K562 (cell line): ENCODE measurements around the gene TMEM267. TPM values are rescaled to one million over a fixed set of nuclear protein-coding genes. Genes with fewer than 3 reads are reported as not detected.
A peak's percentile ranks its signal among the peaks of the same experiment; 100 is the strongest.

ENCODE experiments used
- ATAC-seq: fragments of 200-7000 bp; cut with Tn5 transposase; 3 replicates; pipeline ENCODE4 v1.9.1; 2020; ENCODE audit warnings: moderate library complexity
- BruUV-seq: library from RNA; stranded (reverse); fragments of 400-500 nt; replicated peaks from 2 replicates; lab custom pipeline; 2021; lab: Mats Ljungman, UMichigan
- CTCF ChIA-PET: fragments of 300-600 bp; formaldehyde crosslinking; extraction: SDS; loops from one replicate; lab custom pipeline; 2021; ENCODE audit warnings: low intra/inter-chr PET ratio; lab: Yijun Ruan, JAX
- POLR2A ChIA-PET: fragments of 300-600, 350-650 bp; sonication (Branson Sonifier 250); formaldehyde crosslinking; extraction: SDS; loops from one replicate; lab custom pipeline; 2021; ENCODE audit warnings: antibody characterized with exemption, inconsistent platforms; lab: Yijun Ruan, JAX
- DNase-seq, 4 experiments: peaks; one replicate each; pipeline versions ENCODE4 v3.0.0 to v3.0.0-alpha.2; 2011 to 2018; ENCODE audit warnings: low spot score in 3 of 4, mixed read lengths in 3 of 4; ENCODE audit errors: extremely low read depth in 1 of 4
- FAIRE-seq: peaks from 2 replicates; lab custom pipeline; 2011; peaks lifted over from hg19 to GRCh38; lab: Jason Lieb, UNC
- H2AFZ ChIP-seq: 2 replicates; pipeline ENCODE4 v1.6.0; 2011; ENCODE audit warnings: low read depth, low read length, control low read depth, inconsistent platforms
- H3K27ac ChIP-seq: fragments of 200-600 bp; 3 replicates; pipeline ENCODE4 v1.8.0; 2011; ENCODE audit warnings: low read depth, mild to moderate bottlenecking, control low read depth, inconsistent platforms, low read length, moderate library complexity, mixed read lengths; ENCODE audit errors: extremely low read depth
- H3K27me3 ChIP-seq, 2 experiments: fragments of 300-600 bp in 1 of 2; 2 replicates in 1 of 2; 3 replicates in 1 of 2; pipeline versions ENCODE4 v1.6.0 to v1.8.0; 2011; ENCODE audit warnings: inconsistent platforms in 2 of 2, low read length in 2 of 2, mild to moderate bottlenecking in 1 of 2, mixed read lengths in 1 of 2, moderate library complexity in 1 of 2; ENCODE audit not compliant: control insufficient read depth in 2 of 2, insufficient read depth in 2 of 2
- H3K36me3 ChIP-seq: fragments of 300-600 bp; 3 replicates; pipeline ENCODE4 v1.8.0; 2011; ENCODE audit warnings: mild to moderate bottlenecking, low read length, inconsistent platforms; ENCODE audit not compliant: control insufficient read depth, insufficient read depth
- H3K4me1 ChIP-seq, 2 experiments: fragments of 200-600 bp in 1 of 2; replicated peaks in 1 of 2; 2 replicates in 1 of 2; 3 replicates in 1 of 2; pipeline versions ENCODE4 v1.5.1 to v1.8.0; 2011; ENCODE audit warnings: inconsistent platforms in 2 of 2, low read length in 2 of 2, mild to moderate bottlenecking in 1 of 2, mixed read lengths in 1 of 2, moderate library complexity in 1 of 2; ENCODE audit not compliant: control insufficient read depth in 2 of 2, insufficient read depth in 2 of 2
- H3K4me2 ChIP-seq: 2 replicates; pipeline ENCODE4 v1.6.1; 2011; ENCODE audit warnings: low read length, control low read depth, inconsistent platforms, mixed read lengths; ENCODE audit not compliant: insufficient read depth
- H3K4me3 ChIP-seq: fragments of 200-600 bp; sonication (generic), shearing (Covaris generic); 2 replicates; pipeline ENCODE4 v1.5.1; 2016; ENCODE audit warnings: control low read depth, inconsistent platforms
- H3K79me2 ChIP-seq: fragments of 200-600 bp; 3 replicates; pipeline ENCODE4 v1.8.0; 2011; ENCODE audit warnings: low read length, inconsistent platforms; ENCODE audit not compliant: control insufficient read depth, insufficient read depth
- H3K9ac ChIP-seq, 2 experiments: 2 replicates each; pipeline versions ENCODE4 v1.6.0 to v1.6.1; 2011; ENCODE audit warnings: low read depth in 2 of 2, low read length in 2 of 2, control low read depth in 1 of 2, inconsistent platforms in 1 of 2, mild to moderate bottlenecking in 1 of 2, mixed read lengths in 1 of 2; ENCODE audit not compliant: insufficient read depth in 1 of 2
- H3K9me1 ChIP-seq: one replicate; pipeline ENCODE4 v1.6.0; 2011; ENCODE audit warnings: inconsistent platforms, mild to moderate bottlenecking, low read length, moderate library complexity; ENCODE audit not compliant: control insufficient read depth, insufficient read depth
- H3K9me3 ChIP-seq: replicated peaks from 2 replicates; pipeline ENCODE4 v1.5.1; 2011; ENCODE audit warnings: low read depth, low read length, inconsistent platforms; ENCODE audit not compliant: control insufficient read depth, insufficient read depth
- H4K20me1 ChIP-seq: replicated peaks from 2 replicates; pipeline ENCODE4 v1.6.1; 2011; ENCODE audit warnings: low read length, inconsistent platforms, mixed read lengths; ENCODE audit not compliant: control insufficient read depth, insufficient read depth
- ESRRB ChIP-seq: fragments of 250-450 bp; sonication (Bioruptor Pico); IDR thresholded peaks from 2 replicates; pipeline ENCODE4 v1.5.0; 2020; ENCODE audit warnings: mild to moderate bottlenecking, moderate library complexity, borderline replicate concordance
- JUN ChIP-seq, 2 experiments: sonication (generic) in 1 of 2; formaldehyde crosslinking in 1 of 2; IDR thresholded peaks; 2 replicates each; pipeline versions ENCODE4 v1.6.1 to v1.8.0; 2012 to 2022; ENCODE audit warnings: borderline replicate concordance in 2 of 2, mild to moderate bottlenecking in 2 of 2, improper control_type of control experiment in 1 of 2, low read depth in 1 of 2, low read length in 1 of 2, missing genetic modification reagents in 1 of 2
- MLX ChIP-seq, 2 experiments: fragments of 450-650 bp in 1 of 2; sonication (generic) in 1 of 2; formaldehyde crosslinking; conservative IDR thresholded peaks; 2 replicates each; pipeline versions ENCODE4 v1.4.0 to v1.8.1; 2020 to 2022; ENCODE audit warnings: mild to moderate bottlenecking in 1 of 2, missing genetic modification reagents in 1 of 2
- NCOA6 ChIP-seq: fragments of 450-650 bp; IDR thresholded peaks from 2 replicates; pipeline ENCODE4 v1.6.1; 2017; ENCODE audit warnings: mild to moderate bottlenecking
- PRDM10 ChIP-seq: fragments of 450-650 bp; IDR thresholded peaks from 2 replicates; pipeline ENCODE4 v1.6.1; 2018; ENCODE audit not compliant: partially characterized antibody
- RERE ChIP-seq: sonication (generic); formaldehyde crosslinking; IDR thresholded peaks from 2 replicates; pipeline ENCODE4 v1.8.0; 2023; ENCODE audit warnings: missing genetic modification reagents, mild to moderate bottlenecking, borderline replicate concordance
- ZFP91 ChIP-seq: sonication (generic); formaldehyde crosslinking; IDR thresholded peaks from 2 replicates; pipeline ENCODE4 v1.8.0; 2022; ENCODE audit warnings: mild to moderate bottlenecking, missing genetic modification reagents
- ZNF408 ChIP-seq: fragments of 250-450 bp; sonication (Bioruptor Pico); IDR thresholded peaks from 2 replicates; pipeline ENCODE4 v1.4.0; 2020; ENCODE audit warnings: low read depth, mild to moderate bottlenecking, moderate library complexity
- WGBS: fragments of 100-300 bp; shearing (Covaris generic); methylation state at CpG from one replicate; pipeline ENCODE4 v1.1.6; 2016; ENCODE audit warnings: low coverage, mixed read lengths; ENCODE audit not compliant: insufficient coverage; ENCODE audit errors: missing lambda C conversion rate; 5-methylcytosine and 5-hydroxymethylcytosine counted together
- in situ Hi-C: fragments of 300-500 bp; cut with MboI; formaldehyde crosslinking; loops from 4 replicates; pipeline ENCODE4 v1.15.0; 2018; ENCODE audit warnings: inconsistent platforms, mixed read lengths
- intact Hi-C: fragments of 100-400 bp; cut with micrococcal nuclease; formaldehyde crosslinking; loops from 2 replicates; pipeline ENCODE4 v1.14.2; 2022
- polyA plus RNA-seq, 8 experiments: library from polyadenylated mRNA; depleted of rRNA in 4 of 8; stranded (reverse) in 5 of 8; unstranded in 3 of 8; fragments of >200 nt; fragmentation: Nextera tagmentation in 2 of 8; fragmentation: Illumina TruSeq in 1 of 8; extraction: Ambion mirVana in 2 of 8; extraction: Trizol in 1 of 8; gene quantifications; 2 replicates each; pipeline versions ENCODE4 v1.2.1 to v1.2.3, GENCODE V29; 2011 to 2014; ENCODE audit warnings: inconsistent platforms in 1 of 8, missing spikeins in 1 of 8
- total RNA-seq, 7 experiments: library from RNA; depleted of rRNA in 6 of 7; stranded (reverse); fragments of >200 nt in 6 of 7; fragmentation: Illumina TruSeq in 2 of 7; extraction: Trizol in 2 of 7; gene quantifications; 2 replicates each; pipeline versions ENCODE4 v1.2.1 to v1.2.3, GENCODE V29; 2011 to 2021; ENCODE audit warnings: low replicate concordance in 1 of 7

The TMEM267 gene
- total and polyA plus RNA-seq, 9 of the 15 experiments (the other 6 are each of a cell fraction or from before 2014, with no cell fraction given), result 8.1 to 61.1 (median 17.8) TPM

- FAIRE-seq (no peak), DNase-seq (no peak), ATAC-seq (no peak)
- Histone ChIP-seq H3K9ac (no peak within 1 kb of the TSS; a peak in 1 of 4 replicates), H3K9me1 (peaks cover 5% of the 10 kb centered on the region), H3K36me3 (no peaks in the 10 kb centered on the region), H3K4me1 (peaks cover 13 to 18% of the 10 kb centered on the region in 2 experiments), H2AFZ (peak within 1 kb of the TSS; percentile 36; the same call in 1 of the 2 replicates), H3K27ac (no peak within 1 kb of the TSS), H4K20me1 (no peaks in the 10 kb centered on the region), H3K4me3 (no peak within 1 kb of the TSS), H3K4me2 (no peak within 1 kb of the TSS), H3K79me2 (no peaks in the 10 kb centered on the region), H3K27me3 (no peaks in the 10 kb centered on the region), H3K9me3 (no peaks in the 10 kb centered on the region)
- CTCF ChIA-PET, result no interaction called here
- in situ Hi-C loops (no loop called here), intact Hi-C loops (no loop called here)
- POLR2A ChIA-PET, result interaction anchor here (0.6 to 2.7 kb wide), 7 partner anchors 9 to 374 kb away, joined by 3 to 13 read pairs (median 4); partner anchors contain the start of genes C5orf34 and TMEM267
- WGBS, result 55% methylated on average over 6 of the region's 6 CpGs
- no TSS peak for BruUV-seq
- TF ChIP-seq ZNF408 (CRISPR knock-in tag), result no peak
- no peak for TF ChIP-seq ZFP91 (CRISPR knock-in tag)
- TF ChIP-seq JUN (IDR thresholded peaks at IDR 0.05; ENCODE audit: borderline replicate concordance, low read depth, low read length), result no peak
- no peak for TF ChIP-seq JUN (CRISPR knock-in tag; IDR thresholded peaks at IDR 0.05; ENCODE audit: borderline replicate concordance)
- no peak for TF ChIP-seq RERE (CRISPR knock-in tag)
- no peak for TF ChIP-seq PRDM10
- TF ChIP-seq MLX (CRISPR knock-in tag; conservative IDR thresholded peaks at IDR 0.05), result no peak
- no peak for TF ChIP-seq ESRRB (CRISPR knock-in tag)
- no peak for TF ChIP-seq NCOA6
These were observed 71.5 kb downstream of the TMEM267 start, which contains the start of gene CCL28 for GRCh38 chr5:43412156-43412555. Gene CCL28 (minus strand): TSS chr5:43412391. CDS start chr5:43412316, 75 bp downstream.
